ENCODE measurements around the gene SCT. TPM values are rescaled to one million over a fixed set of nuclear protein-coding genes. Genes with fewer than 3 reads are reported as not detected.

SCT gene
- total RNA-seq, 6 donors from 2014 or later = 0.72 TPM; not detected in 5

DNA sequence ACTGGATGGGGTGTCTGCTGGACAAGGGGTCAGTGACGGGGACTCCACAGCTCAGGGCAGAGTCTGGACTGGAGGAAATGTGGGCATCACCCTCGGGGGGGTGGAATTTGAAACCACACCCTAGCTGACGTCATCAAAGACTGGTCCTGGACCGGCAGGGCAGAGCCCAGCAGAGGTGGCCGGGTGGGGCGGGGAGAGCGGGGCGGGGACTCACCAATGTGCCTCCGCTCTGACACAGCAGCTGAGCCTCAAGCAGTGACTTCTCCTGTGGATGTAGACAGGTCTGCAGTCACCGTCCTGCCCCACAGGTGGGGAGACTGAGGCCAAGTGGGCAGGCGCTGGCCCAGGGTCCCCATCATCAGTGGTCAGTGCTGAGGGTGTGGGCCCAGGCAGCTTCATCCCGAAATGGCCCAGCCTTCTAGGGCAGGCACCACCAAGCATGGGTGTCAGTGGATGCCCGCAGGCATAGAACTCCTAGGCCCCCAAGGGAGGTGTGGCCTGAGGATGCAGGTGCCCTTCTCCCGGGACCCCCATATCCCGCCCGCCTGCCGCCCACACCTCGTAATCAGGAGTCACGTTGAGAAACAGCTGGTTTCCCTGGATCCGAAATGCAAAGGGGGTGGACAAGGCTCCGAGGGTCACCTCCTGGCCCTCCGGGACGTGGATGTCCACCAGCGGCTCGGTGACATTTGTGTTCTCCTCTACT lies 2.8 kb downstream of the SCT start:
- Histone ChIP-seq H3K9me3 (no peaks in the 10 kb centered on the region), H3K4me1 (peaks cover 0 to 12% (median 4%) of the 10 kb centered on the region in 4 donors), H3K27me3 (peaks cover 0 to 15% (median 11%) of the 10 kb centered on the region in 4 donors), H3K36me3 (peaks cover 0 to 5% (median 0%) of the 10 kb centered on the region in 4 donors), H3K4me3 (peak overlapping the region in 1 of 4 donors; percentile 13), H3K27ac (no peak overlapping the region)
- 78 to 90% methylated on average over 9 to 25 of the region's 25 CpGs for WGBS, 2 donors
- TF ChIP-seq POLR2AphosphoS5 (IDR thresholded peaks at IDR 0.05) = no peak
- no peak for TF ChIP-seq POLR2A (IDR thresholded peaks at IDR 0.05)
- no peak for TF ChIP-seq CTCF (IDR thresholded peaks at IDR 0.05)
- TF ChIP-seq EP300 (IDR thresholded peaks at IDR 0.05) = no peak
- peak; percentile 3 to 4 for ATAC-seq (ENCODE audit: low FRiP score in 2 of 2)
- DNase-seq = peak in 1 of 2 donors; percentile 75

DNA sequence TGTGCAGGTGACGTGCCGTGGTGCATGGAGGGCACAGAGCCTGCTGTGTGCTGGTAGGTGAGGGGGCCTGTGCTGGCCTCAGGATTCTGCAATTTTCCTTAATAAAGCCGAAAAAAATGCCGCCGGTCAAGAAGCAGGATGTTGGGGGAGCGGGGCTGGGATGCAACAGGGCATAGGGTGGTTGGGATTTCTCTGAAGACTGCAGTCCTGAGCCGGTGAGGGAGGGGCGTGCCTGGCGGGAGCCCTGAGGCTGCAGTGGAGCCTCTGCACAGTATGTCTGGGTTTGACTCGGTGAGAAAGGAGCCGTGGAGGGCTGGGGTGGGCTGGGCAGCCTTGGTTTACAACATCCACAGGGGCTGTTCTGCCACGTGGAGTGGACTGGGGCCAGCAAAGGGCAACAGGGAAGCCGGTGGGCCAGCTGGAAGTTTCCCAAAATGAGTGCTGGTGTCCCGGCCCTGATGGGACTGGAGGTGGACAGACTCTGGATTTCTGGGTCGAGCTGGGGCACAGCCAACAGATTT lies 3.6 kb downstream of the SCT start:
- Histone ChIP-seq H3K27me3 (peaks cover 0 to 15% (median 11%) of the 10 kb centered on the region in 4 donors), H3K4me3 (no peak overlapping the region), H3K4me1 (peaks cover 0 to 12% (median 4%) of the 10 kb centered on the region in 4 donors), H3K36me3 (peaks cover 0 to 5% (median under 1%) of the 10 kb centered on the region in 4 donors), H3K9me3 (no peaks in the 10 kb centered on the region), H3K27ac (no peak overlapping the region)
- WGBS, 2 donors = 85 to 86% methylated on average over 14 to 15 of the region's 15 CpGs
- ATAC-seq (ENCODE audit: low FRiP score in 2 of 2) (no peak), DNase-seq (no peak)
- TF ChIP-seq POLR2AphosphoS5 (IDR thresholded peaks at IDR 0.05) = no peak
- TF ChIP-seq POLR2A (IDR thresholded peaks at IDR 0.05) = no peak
- no peak for TF ChIP-seq EP300 (IDR thresholded peaks at IDR 0.05)
- TF ChIP-seq CTCF (IDR thresholded peaks at IDR 0.05) = no peak

- TF ChIP-seq EP300 (IDR thresholded peaks at IDR 0.05) (no peak), POLR2AphosphoS5 (IDR thresholded peaks at IDR 0.05) (no peak), POLR2A (IDR thresholded peaks at IDR 0.05) (no peak), CTCF (IDR thresholded peaks at IDR 0.05) (no peak)
- 88 to 92% methylated on average over 26 to 27 of the region's 27 CpGs for WGBS, 2 donors
- Histone ChIP-seq H3K9me3 (no peaks in the 10 kb centered on the region), H3K27ac (no peak overlapping the region), H3K36me3 (peaks cover 0 to 11% (median 2%) of the 10 kb centered on the region in 4 donors), H3K4me1 (peaks cover under 1 to 7% (median 4%) of the 10 kb centered on the region in 4 donors), H3K27me3 (peaks cover 0 to 11% (median 8%) of the 10 kb centered on the region in 4 donors), H3K4me3 (no peak overlapping the region)
- DNase-seq (no peak), ATAC-seq (ENCODE audit: low FRiP score in 2 of 2) (no peak)
Observed at GRCh38 chr11:621838-622237, 5.1 kb downstream of the SCT start.

DNA sequence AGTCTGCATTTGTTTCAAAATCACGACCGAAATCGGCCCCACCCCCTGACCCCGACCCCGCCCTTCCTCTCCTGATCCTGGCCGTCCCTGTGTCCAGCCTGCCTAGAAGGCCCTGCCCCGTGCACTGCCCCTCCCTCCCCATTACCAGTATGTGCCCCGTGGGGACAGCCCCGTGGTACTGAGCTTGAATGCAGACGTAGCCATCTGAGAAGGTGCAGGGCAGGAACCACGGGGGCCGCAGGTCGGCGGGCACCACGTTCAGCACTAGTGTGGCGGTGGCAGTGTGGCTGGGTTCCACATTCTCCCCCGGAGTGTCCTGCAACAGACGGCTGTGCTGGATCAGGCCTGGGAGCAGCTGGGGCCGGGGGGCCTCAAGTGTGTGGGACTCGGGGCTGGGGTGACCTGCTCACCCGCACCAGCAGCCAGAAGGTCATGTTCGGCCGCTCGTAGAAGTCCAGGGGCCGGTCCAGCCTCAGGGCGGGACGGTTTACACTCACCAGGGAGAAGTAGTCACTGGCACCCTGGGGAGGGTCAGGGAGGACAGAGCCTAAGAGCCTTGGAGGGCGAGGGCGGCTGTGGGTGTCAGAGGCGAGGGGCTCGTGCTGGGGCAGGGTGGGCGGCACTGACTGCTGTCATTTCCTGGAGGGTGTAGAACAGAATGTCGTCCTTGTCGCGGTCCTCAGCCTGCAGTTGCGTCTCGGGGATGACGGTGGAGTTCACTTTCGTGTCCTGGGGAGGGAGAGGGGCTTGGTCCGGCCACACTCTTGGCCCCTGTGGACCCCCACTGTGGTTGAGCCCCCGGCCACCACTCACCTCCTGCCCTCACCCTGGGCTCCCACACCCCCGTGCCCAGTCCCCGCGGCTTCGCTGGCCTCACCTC lies 5.8 kb downstream of the SCT start:
- H3K4me3 ChIP-seq = no peak overlapping the region
- H3K9me3 ChIP-seq = no peaks in the 10 kb centered on the region
- peak in 1 of 2 donors; percentile 77 for DNase-seq
- TF ChIP-seq EP300 (IDR thresholded peaks at IDR 0.05) = no peak
- 69 to 72% methylated on average over 20 to 38 of the region's 45 CpGs for WGBS, 2 donors
- peaks cover 0 to 11% (median 2%) of the 10 kb centered on the region in 4 donors for H3K36me3 ChIP-seq
- H3K27ac ChIP-seq = no peak overlapping the region
- ATAC-seq (ENCODE audit: low FRiP score in 2 of 2) = no peak
- H3K4me1 ChIP-seq = peaks cover 4 to 12% (median 7%) of the 10 kb centered on the region in 4 donors
- peaks cover 0 to 4% (median 3%) of the 10 kb centered on the region in 4 donors for H3K27me3 ChIP-seq

- Histone ChIP-seq H3K4me3 (no peak overlapping the region), H3K36me3 (peaks cover 0 to 11% (median 2%) of the 10 kb centered on the region in 4 donors), H3K4me1 (peaks cover 5 to 16% (median 11%) of the 10 kb centered on the region in 4 donors), H3K9me3 (no peaks in the 10 kb centered on the region), H3K27ac (no peak overlapping the region), H3K27me3 (peaks cover 0 to 2% (median 0%) of the 10 kb centered on the region in 4 donors)
- DNase-seq = peak in 1 of 2 donors; percentile 64
- no peak for ATAC-seq (ENCODE audit: low FRiP score in 2 of 2)
- 98% methylated on average over 13 of the region's 13 CpGs for WGBS, 2 donors
- TF ChIP-seq CTCF (IDR thresholded peaks at IDR 0.05) (no peak), POLR2AphosphoS5 (IDR thresholded peaks at IDR 0.05) (no peak), EP300 (IDR thresholded peaks at IDR 0.05) (no peak), POLR2A (IDR thresholded peaks at IDR 0.05) (no peak)
Observed at GRCh38 chr11:620201-620600, 6.8 kb downstream of the SCT start.

Data from upper lobe of left lung (tissue), 6 donors.